A549 (cell line): ENCODE measurements around the gene CACNA2D4. TPM values are rescaled to one million over a fixed set of nuclear protein-coding genes. Genes with fewer than 3 reads are reported as not detected.

Experiments
- ATAC-seq, 2 experiments: fragments of 200-7000 bp in 1 of 2; fragments of >200 bp in 1 of 2; cut with Nextera tagmentation in 1 of 2; cut with Tn5 transposase in 1 of 2; 3 replicates each; pipeline versions ENCODE4 v1.8.0 to v1.9.1; 2018 to 2020; ENCODE audit warnings: mild to moderate bottlenecking in 1 of 2, moderate library complexity in 1 of 2
- CTCF ChIA-PET: fragments of 300-600 bp; sonication (Branson Sonifier 250); formaldehyde crosslinking; extraction: SDS; loops from one replicate; lab custom pipeline; 2021; ENCODE audit warnings: antibody characterized with exemption, inconsistent platforms; lab: Yijun Ruan, JAX
- POLR2A ChIA-PET: fragments of 350-600 bp; formaldehyde crosslinking; extraction: SDS; loops from one replicate; lab custom pipeline; 2021; ENCODE audit warnings: antibody characterized with exemption, inconsistent platforms; lab: Yijun Ruan, JAX
- DNase-seq, 2 experiments: peaks; one replicate each; pipeline versions ENCODE4 v3.0.0 to v3.0.0-alpha.2; 2011 to 2016; ENCODE audit warnings: low read depth in 1 of 2, low spot score in 1 of 2
- FAIRE-seq: peaks from 2 replicates; lab custom pipeline; 2011; peaks lifted over from hg19 to GRCh38; lab: Jason Lieb, UNC
- H3K27ac ChIP-seq, 2 experiments: fragments of >200 bp; sonication (Bioruptor Twin); formaldehyde crosslinking; 3 replicates each; pipeline ENCODE4 v1.5.1; 2016 to 2017
- H3K4me1 ChIP-seq: fragments of >200 bp; sonication (Bioruptor Twin); formaldehyde crosslinking; 3 replicates; pipeline ENCODE4 v1.6.1; 2016
- H3K4me2 ChIP-seq: fragments of >200 bp; sonication (Bioruptor Twin); formaldehyde crosslinking; 3 replicates; pipeline ENCODE4 v1.6.1; 2016
- H3K4me3 ChIP-seq: fragments of >200 bp; sonication (Bioruptor Twin); formaldehyde crosslinking; 3 replicates; pipeline ENCODE4 v1.5.1; 2016
- H3K9me3 ChIP-seq: fragments of >200 bp; sonication (Bioruptor Twin); formaldehyde crosslinking; 3 replicates; pipeline ENCODE4 v1.6.1; 2016
- BHLHE40 ChIP-seq: IDR thresholded peaks from 2 replicates; pipeline ENCODE4 v1.6.1; 2012; ENCODE audit warnings: low read depth, low read length, inconsistent platforms
- CBX8 ChIP-seq: fragments of 200-600 bp; sonication (generic); IDR thresholded peaks from 2 replicates; pipeline ENCODE4 v1.6.1; 2016
- CHD2 ChIP-seq: fragments of 150-350 bp; IDR thresholded peaks from 2 replicates; pipeline ENCODE4 v1.6.1; 2014; ENCODE audit warnings: low read length; ENCODE audit not compliant: partially characterized antibody
- E2F6 ChIP-seq: IDR thresholded peaks from 2 replicates; pipeline ENCODE4 v1.6.1; 2012; ENCODE audit warnings: low read depth, borderline replicate concordance
- ELK1 ChIP-seq: fragments of 150-350 bp; IDR thresholded peaks from 2 replicates; pipeline ENCODE4 v1.6.1; 2014; ENCODE audit warnings: low read depth, mild to moderate bottlenecking, low read length
- ESRRA ChIP-seq: fragments of 150-350 bp; IDR thresholded peaks from 2 replicates; pipeline ENCODE4 v1.6.1; 2014; ENCODE audit warnings: mild to moderate bottlenecking, low read length, borderline replicate concordance
- FOSL2 ChIP-seq, 2 experiments: fragments of 450-650 bp in 1 of 2; fragments of >200 bp in 1 of 2; sonication (Bioruptor Twin) in 1 of 2; formaldehyde crosslinking; IDR thresholded peaks; 2 replicates each; pipeline versions ENCODE4 v1.5.0 to v1.6.1; 2016 to 2020; ENCODE audit warnings: mild to moderate bottlenecking in 1 of 2, moderate library complexity in 1 of 2
- FOXS1 ChIP-seq: fragments of 250-450 bp; sonication (Bioruptor Pico); IDR thresholded peaks from 2 replicates; pipeline ENCODE4 v1.5.0; 2020; ENCODE audit warnings: mild to moderate bottlenecking, moderate library complexity
- HEYL ChIP-seq: fragments of 250-450 bp; sonication (Bioruptor Pico); IDR thresholded peaks from 2 replicates; pipeline ENCODE4 v1.8.0; 2021; ENCODE audit warnings: mild to moderate bottlenecking, moderate library complexity
- MAFK ChIP-seq: fragments of 450-650 bp; IDR thresholded peaks from 2 replicates; pipeline ENCODE4 v1.6.1; 2014; ENCODE audit not compliant: partially characterized antibody
- MAZ ChIP-seq: fragments of 150-350 bp; IDR thresholded peaks from 2 replicates; pipeline ENCODE4 v1.6.1; 2014; ENCODE audit warnings: antibody characterized with exemption, low read depth, low read length, borderline replicate concordance
- MYC ChIP-seq: IDR thresholded peaks from 2 replicates; pipeline ENCODE4 v1.6.1; 2012; ENCODE audit warnings: mild to moderate bottlenecking, inconsistent platforms, low read length, improper control_type of control experiment, borderline replicate concordance
- NFE2L2 ChIP-seq: fragments of 150-350 bp; conservative IDR thresholded peaks from 2 replicates; pipeline ENCODE4 v1.6.1; 2014; ENCODE audit warnings: low read length
- NR3C1 ChIP-seq: fragments of >200 bp; sonication (Bioruptor Twin); formaldehyde crosslinking; IDR thresholded peaks from 3 replicates; pipeline ENCODE4 v1.6.1; 2017
- PBX3 ChIP-seq: IDR thresholded peaks from 2 replicates; pipeline ENCODE4 v1.6.1; 2012
- PHF8 ChIP-seq: fragments of 200-600 bp; sonication (generic); IDR thresholded peaks from 2 replicates; pipeline ENCODE4 v1.6.1; 2016; ENCODE audit warnings: low read depth, mild to moderate bottlenecking, antibody characterized with exemption, moderate library complexity, borderline replicate concordance
- POLR2A ChIP-seq: IDR thresholded peaks from 2 replicates; pipeline ENCODE4 v1.6.1; 2012; ENCODE audit warnings: mild to moderate bottlenecking, low read length
- POLR2AphosphoS2 ChIP-seq: conservative IDR thresholded peaks from 2 replicates; pipeline ENCODE4 v1.6.1; 2012; ENCODE audit warnings: low read length, improper control_type of control experiment, inconsistent platforms
- RAD21 ChIP-seq, 2 experiments: fragments of >200 bp in 1 of 2; sonication (Bioruptor Twin) in 1 of 2; formaldehyde crosslinking in 1 of 2; IDR thresholded peaks in 1 of 2; conservative IDR thresholded peaks in 1 of 2; 2 replicates in 1 of 2; 3 replicates in 1 of 2; pipeline ENCODE4 v1.6.1; 2012 to 2018; ENCODE audit warnings: inconsistent platforms in 1 of 2
- RCOR1 ChIP-seq: fragments of 150-350 bp; IDR thresholded peaks from 2 replicates; pipeline ENCODE4 v1.6.1; 2014; ENCODE audit warnings: antibody characterized with exemption, low read length, low read depth
- REST ChIP-seq: fragments of 200-600 bp; sonication (generic); IDR thresholded peaks from 2 replicates; pipeline ENCODE4 v1.6.1; 2016; ENCODE audit warnings: antibody characterized with exemption, mild to moderate bottlenecking, moderate library complexity
- RFX5 ChIP-seq: fragments of 450-650 bp; IDR thresholded peaks from 2 replicates; pipeline ENCODE4 v1.7.1; 2014; ENCODE audit warnings: antibody characterized with exemption, mild to moderate bottlenecking, moderate library complexity
- SMC3 ChIP-seq: fragments of >200 bp; sonication (Bioruptor Twin); formaldehyde crosslinking; IDR thresholded peaks from 3 replicates; pipeline ENCODE4 v1.6.1; 2018; ENCODE audit warnings: inconsistent platforms
- ZFP36 ChIP-seq: fragments of 450-650 bp; IDR thresholded peaks from 2 replicates; pipeline ENCODE4 v1.6.1; 2014; ENCODE audit warnings: borderline replicate concordance; ENCODE audit not compliant: partially characterized antibody
- WGBS: methylation state at CpG from one replicate; pipeline ENCODE4 v1.1.6; 2017; ENCODE audit errors: missing lambda C conversion rate; 5-methylcytosine and 5-hydroxymethylcytosine counted together
- polyA plus RNA-seq, 4 experiments: library from polyadenylated mRNA; depleted of rRNA in 3 of 4; stranded (reverse); fragments of >200 nt; fragmentation: RNase III in 1 of 4; extraction: RNeasy Plus Mini Kit Qiagen cat#74134 plus additional on column Dnase treatment in 1 of 4; gene quantifications; 2 replicates in 3 of 4; 3 replicates in 1 of 4; pipeline ENCODE4 v1.2.3, GENCODE V29; 2011 to 2017

CACNA2D4 gene
- polyA plus RNA-seq, 2 of the 4 experiments (the other 2 are of a cell fraction), result not detected

GRCh38 chr12:1810201-1810930 is 108.1 kb downstream of the CACNA2D4 start:
- CTCF ChIA-PET, result interaction anchor here (4.5 kb wide), 1 partner anchor 129 kb away, joined by 17 read pairs; no protein-coding TSS in a partner anchor

GRCh38 chr12:1809591-1810190 is 108.8 kb downstream of the CACNA2D4 start:
- ChIA-PET POLR2A (no interaction called here), CTCF (interaction anchor here (3.6 to 4.5 kb wide), 2 partner anchors 130 kb away, joined by 15 to 17 read pairs; no protein-coding TSS in a partner anchor)
- no peak for FAIRE-seq

More at GRCh38 chr12:1810201-1810930, 108.1 kb downstream of the CACNA2D4 start:
- ATAC-seq (no peak), FAIRE-seq (no peak), DNase-seq (no peak)
- Histone ChIP-seq H3K4me3 (no peak overlapping the region), H3K4me2 (no peak overlapping the region), H3K27ac (no peak overlapping the region), H3K4me1 (0 out of 3 replicates have a peak, but pooled peaks cover 3% of the 10 kb centered on the region), H3K9me3 (no peaks in the 10 kb centered on the region)
- TF ChIP-seq REST (no peak), HEYL (CRISPR knock-in tag) (no peak), PHF8 (no peak), BHLHE40 (no peak), NR3C1 (no peak), CHD2 (no peak), FOSL2 (IDR thresholded peaks at IDR 0.05) (no peak), FOSL2 (CRISPR knock-in tag; IDR thresholded peaks at IDR 0.05) (no peak), ESRRA (no peak), FOXS1 (CRISPR knock-in tag) (no peak), ZFP36 (no peak), PBX3 (no peak), MYC (no peak)
- POLR2A ChIA-PET, result no interaction called here
- 72% methylated on average over 21 of the region's 21 CpGs for WGBS

More at GRCh38 chr12:1809591-1810190, 108.8 kb downstream of the CACNA2D4 start:
- H3K4me3 ChIP-seq, result no peak overlapping the region
- H3K4me2 ChIP-seq, result no peak overlapping the region
- 72% methylated on average over 13 of the region's 13 CpGs for WGBS
- 0 out of 3 replicates have a peak, but pooled peaks cover 6% of the 10 kb centered on the region for H3K4me1 ChIP-seq
- ATAC-seq, result no peak
- no peaks in the 10 kb centered on the region for H3K9me3 ChIP-seq
- no peak for TF ChIP-seq CBX8
- no peak for TF ChIP-seq ESRRA
- no peak for TF ChIP-seq FOXS1 (CRISPR knock-in tag)
- TF ChIP-seq RCOR1, result no peak
- no peak for TF ChIP-seq NFE2L2
- no peak for TF ChIP-seq MAFK
- no peak for TF ChIP-seq HEYL (CRISPR knock-in tag)
- no peak for TF ChIP-seq E2F6
- TF ChIP-seq POLR2AphosphoS2, result no peak
- no peak for TF ChIP-seq RFX5
- no peak for TF ChIP-seq POLR2A
- TF ChIP-seq ELK1, result no peak
- no peak for TF ChIP-seq MAZ
- TF ChIP-seq RAD21 (conservative IDR thresholded peaks at IDR 0.05 in 1 of 2, IDR thresholded peaks at IDR 0.05 in 1 of 2), result no peak
- no peak for TF ChIP-seq SMC3
- TF ChIP-seq, all 56 proteins: peak for 0
- H3K27ac ChIP-seq, result no peak overlapping the region
- DNase-seq, result no peak
